ENCODE measurements around the gene PLD1. TPM values are rescaled to one million over a fixed set of nuclear protein-coding genes. Genes with fewer than 3 reads are reported as not detected.

PLD1 gene
- total RNA-seq, 2 experiments from 2014 or later: 0.22 to 1.0 TPM

- peaks cover 11% of the 10 kb centered on the region for H3K27me3 Mint-ChIP-seq
- no peaks in the 10 kb centered on the region for H3K4me1 ChIP-seq (ENCODE audit: insufficient read depth, low read length)
- intact Hi-C loops (cut with DNase I, micrococcal nuclease): no loop called here
- DNase-seq (no peak), ATAC-seq (ENCODE audit: poor library complexity) (no peak)
- ChIA-PET CTCF (no interaction called here), POLR2A (no interaction called here)
- no peaks in the 10 kb centered on the region for H3K9me3 Mint-ChIP-seq
- TF ChIP-seq CTCF (IDR thresholded peaks at IDR 0.05): no peak
- no peaks in the 10 kb centered on the region for H3K4me1 Mint-ChIP-seq (ENCODE audit: low read depth)
- H3K36me3 ChIP-seq (ENCODE audit: insufficient read depth, low read length): no peaks in the 10 kb centered on the region
- H3K4me3 Mint-ChIP-seq: no peak overlapping the region
- no peak overlapping the region for H3K27ac Mint-ChIP-seq
- H3K27me3 ChIP-seq (ENCODE audit: control insufficient read depth in 1 of 2, insufficient read depth in 2 of 2, low read length in 2 of 2): no peaks in the 10 kb centered on the region
- H3K9me3 ChIP-seq (ENCODE audit: control insufficient read depth in 1 of 2, insufficient read depth in 1 of 2, low read length in 2 of 2): no peaks in the 10 kb centered on the region
- H3K27ac ChIP-seq (ENCODE audit: low read depth in 1 of 2, low read length in 2 of 2): no peak overlapping the region
- H3K4me3 ChIP-seq (ENCODE audit: low read length): no peak overlapping the region
- H3K36me3 Mint-ChIP-seq (ENCODE audit: low read depth): no peaks in the 10 kb centered on the region
Observed at GRCh38 chr3:171741377-171741776, 68.9 kb downstream of the PLD1 start.

GRCh38 chr3:171736556-171736955 is 73.7 kb downstream of the PLD1 start:
- no peaks in the 10 kb centered on the region for H3K9me3 ChIP-seq (ENCODE audit: control insufficient read depth in 1 of 2, insufficient read depth in 1 of 2, low read length in 2 of 2)
- no peaks in the 10 kb centered on the region for H3K27me3 ChIP-seq (ENCODE audit: control insufficient read depth in 1 of 2, insufficient read depth in 2 of 2, low read length in 2 of 2)
- H3K36me3 Mint-ChIP-seq (ENCODE audit: low read depth): no peaks in the 10 kb centered on the region
- ChIA-PET POLR2A (no interaction called here), CTCF (no interaction called here)
- intact Hi-C loops (cut with DNase I, micrococcal nuclease): no loop called here
- no peaks in the 10 kb centered on the region for H3K36me3 ChIP-seq (ENCODE audit: insufficient read depth, low read length)
- no peak for TF ChIP-seq CTCF (IDR thresholded peaks at IDR 0.05)
- H3K4me3 Mint-ChIP-seq: no peak overlapping the region
- no peak overlapping the region for H3K4me3 ChIP-seq (ENCODE audit: low read length)
- DNase-seq (no peak), ATAC-seq (ENCODE audit: poor library complexity) (no peak)
- H3K27ac Mint-ChIP-seq: no peak overlapping the region
- no peaks in the 10 kb centered on the region for H3K4me1 ChIP-seq (ENCODE audit: insufficient read depth, low read length)
- H3K4me1 Mint-ChIP-seq (ENCODE audit: low read depth): no peaks in the 10 kb centered on the region
- H3K9me3 Mint-ChIP-seq: no peaks in the 10 kb centered on the region
- H3K27me3 Mint-ChIP-seq: no peaks in the 10 kb centered on the region
- no peak overlapping the region for H3K27ac ChIP-seq (ENCODE audit: low read depth in 1 of 2, low read length in 2 of 2)

- no peak overlapping the region for H3K4me3 Mint-ChIP-seq
- DNase-seq (no peak), ATAC-seq (ENCODE audit: poor library complexity) (no peak)
- Histone ChIP-seq H3K27ac (ENCODE audit: low read depth in 1 of 2, low read length in 2 of 2) (no peak overlapping the region), H3K9me3 (ENCODE audit: control insufficient read depth in 1 of 2, insufficient read depth in 1 of 2, low read length in 2 of 2) (no peaks in the 10 kb centered on the region), H3K27me3 (ENCODE audit: control insufficient read depth in 1 of 2, insufficient read depth in 2 of 2, low read length in 2 of 2) (no peaks in the 10 kb centered on the region), H3K36me3 (ENCODE audit: insufficient read depth, low read length) (no peaks in the 10 kb centered on the region), H3K4me1 (ENCODE audit: insufficient read depth, low read length) (no peaks in the 10 kb centered on the region), H3K4me3 (ENCODE audit: low read length) (no peak overlapping the region)
- no peaks in the 10 kb centered on the region for H3K9me3 Mint-ChIP-seq
- ChIA-PET POLR2A (no interaction called here), CTCF (no interaction called here)
- TF ChIP-seq CTCF (IDR thresholded peaks at IDR 0.05): no peak
- intact Hi-C loops (cut with DNase I, micrococcal nuclease): no loop called here
- H3K36me3 Mint-ChIP-seq (ENCODE audit: low read depth): no peaks in the 10 kb centered on the region
- no peaks in the 10 kb centered on the region for H3K27me3 Mint-ChIP-seq
- no peaks in the 10 kb centered on the region for H3K4me1 Mint-ChIP-seq (ENCODE audit: low read depth)
- H3K27ac Mint-ChIP-seq: no peak overlapping the region
Observed at GRCh38 chr3:171733561-171733960, 76.7 kb downstream of the PLD1 start.

Measured in CD4-positive, alpha-beta T cell (primary cell).